GM12891 (cell line): ENCODE results near the gene COQ10B.
"Not testable (repeated sequence)": the region's sequence is repeated elsewhere in the genome, so short reads cannot be mapped to it uniquely, and the experiment has no call there.

Experiments
- POLR2A ChIP-seq: IDR thresholded peaks from 2 replicates; pipeline ENCODE4 v1.6.1; 2011; ENCODE audit warnings: low read depth, low read length, control low read depth
- POLR2AphosphoS5 ChIP-seq: IDR thresholded peaks from 2 replicates; pipeline ENCODE4 v1.6.1; 2011; ENCODE audit warnings: low read depth, low read length, control low read depth

DNA sequence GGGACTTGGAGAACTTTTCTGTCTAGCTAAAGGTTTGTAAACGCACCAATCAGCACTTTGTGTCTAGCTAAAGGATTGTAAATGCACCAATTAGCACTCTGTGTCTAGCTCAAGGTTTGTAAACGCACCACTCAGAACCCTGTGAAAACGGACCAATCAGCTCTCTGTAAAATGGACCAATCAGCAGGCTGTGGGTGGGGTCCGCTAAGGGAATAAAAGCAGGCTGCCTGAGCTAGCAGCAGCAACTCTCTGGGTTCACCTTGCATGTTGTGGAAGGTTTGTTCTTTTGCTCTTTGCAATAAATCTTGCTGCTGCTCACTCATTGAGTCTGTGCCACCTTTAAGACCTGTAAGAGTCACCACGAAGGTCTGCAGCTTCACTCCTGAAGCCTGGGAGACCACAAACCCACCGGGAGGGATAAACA lies 2.4 kb upstream of the COQ10B start:
- not testable (repeated sequence) for TF ChIP-seq POLR2AphosphoS5, POLR2A
